Measurements from ENCODE around the gene PPP2R2B.

The PPP2R2B gene

DNA sequence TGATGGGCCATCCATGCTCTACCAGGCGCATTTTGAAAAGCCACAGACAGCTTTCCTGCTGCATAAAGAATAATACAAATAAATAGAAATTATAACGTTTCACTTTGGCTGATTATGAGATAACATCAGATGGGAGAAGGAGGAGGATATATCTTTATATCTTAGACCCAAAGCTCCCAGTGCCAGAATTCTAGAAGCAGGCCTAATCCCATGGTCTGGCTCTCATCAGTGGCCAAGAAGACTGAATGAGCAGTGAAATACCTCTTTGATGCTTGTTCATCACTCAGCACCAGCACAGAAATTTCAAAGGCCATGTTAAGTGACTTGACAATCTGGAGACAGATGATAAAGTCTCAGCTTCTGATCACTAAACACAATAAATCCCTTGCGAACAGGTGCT lies 107.6 kb downstream of the PPP2R2B start:
- H3K27me3 ChIP-seq (ENCODE audit: insufficient read depth, poor library complexity, severe bottlenecking), result no peaks in the 10 kb centered on the region
- H3K27ac ChIP-seq (replicated peaks), result no peak overlapping the region
- no peak overlapping the region for H3K4me3 ChIP-seq (replicated peaks; ENCODE audit: insufficient read depth, low read length)
- TF ChIP-seq GABPA (IDR thresholded peaks at IDR 0.05; ENCODE audit: low read depth), result no peak
- TF ChIP-seq, protein P1, sequence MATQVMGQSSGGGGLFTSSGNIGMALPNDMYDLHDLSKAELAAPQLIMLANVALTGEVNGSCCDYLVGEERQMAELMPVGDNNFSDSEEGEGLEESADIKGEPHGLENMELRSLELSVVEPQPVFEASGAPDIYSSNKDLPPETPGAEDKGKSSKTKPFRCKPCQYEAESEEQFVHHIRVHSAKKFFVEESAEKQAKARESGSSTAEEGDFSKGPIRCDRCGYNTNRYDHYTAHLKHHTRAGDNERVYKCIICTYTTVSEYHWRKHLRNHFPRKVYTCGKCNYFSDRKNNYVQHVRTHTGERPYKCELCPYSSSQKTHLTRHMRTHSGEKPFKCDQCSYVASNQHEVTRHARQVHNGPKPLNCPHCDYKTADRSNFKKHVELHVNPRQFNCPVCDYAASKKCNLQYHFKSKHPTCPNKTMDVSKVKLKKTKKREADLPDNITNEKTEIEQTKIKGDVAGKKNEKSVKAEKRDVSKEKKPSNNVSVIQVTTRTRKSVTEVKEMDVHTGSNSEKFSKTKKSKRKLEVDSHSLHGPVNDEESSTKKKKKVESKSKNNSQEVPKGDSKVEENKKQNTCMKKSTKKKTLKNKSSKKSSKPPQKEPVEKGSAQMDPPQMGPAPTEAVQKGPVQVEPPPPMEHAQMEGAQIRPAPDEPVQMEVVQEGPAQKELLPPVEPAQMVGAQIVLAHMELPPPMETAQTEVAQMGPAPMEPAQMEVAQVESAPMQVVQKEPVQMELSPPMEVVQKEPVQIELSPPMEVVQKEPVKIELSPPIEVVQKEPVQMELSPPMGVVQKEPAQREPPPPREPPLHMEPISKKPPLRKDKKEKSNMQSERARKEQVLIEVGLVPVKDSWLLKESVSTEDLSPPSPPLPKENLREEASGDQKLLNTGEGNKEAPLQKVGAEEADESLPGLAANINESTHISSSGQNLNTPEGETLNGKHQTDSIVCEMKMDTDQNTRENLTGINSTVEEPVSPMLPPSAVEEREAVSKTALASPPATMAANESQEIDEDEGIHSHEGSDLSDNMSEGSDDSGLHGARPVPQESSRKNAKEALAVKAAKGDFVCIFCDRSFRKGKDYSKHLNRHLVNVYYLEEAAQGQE (IDR thresholded peaks at IDR 0.05; ENCODE audit: insufficient replicate concordance, low read depth), result no peak
- no peak for TF ChIP-seq SPI1 (IDR thresholded peaks at IDR 0.05; ENCODE audit: borderline replicate concordance, low read depth)
- no peak for TF ChIP-seq POLR2AphosphoS5 (IDR thresholded peaks at IDR 0.05; ENCODE audit: low read depth)
- TF ChIP-seq, protein P2, sequence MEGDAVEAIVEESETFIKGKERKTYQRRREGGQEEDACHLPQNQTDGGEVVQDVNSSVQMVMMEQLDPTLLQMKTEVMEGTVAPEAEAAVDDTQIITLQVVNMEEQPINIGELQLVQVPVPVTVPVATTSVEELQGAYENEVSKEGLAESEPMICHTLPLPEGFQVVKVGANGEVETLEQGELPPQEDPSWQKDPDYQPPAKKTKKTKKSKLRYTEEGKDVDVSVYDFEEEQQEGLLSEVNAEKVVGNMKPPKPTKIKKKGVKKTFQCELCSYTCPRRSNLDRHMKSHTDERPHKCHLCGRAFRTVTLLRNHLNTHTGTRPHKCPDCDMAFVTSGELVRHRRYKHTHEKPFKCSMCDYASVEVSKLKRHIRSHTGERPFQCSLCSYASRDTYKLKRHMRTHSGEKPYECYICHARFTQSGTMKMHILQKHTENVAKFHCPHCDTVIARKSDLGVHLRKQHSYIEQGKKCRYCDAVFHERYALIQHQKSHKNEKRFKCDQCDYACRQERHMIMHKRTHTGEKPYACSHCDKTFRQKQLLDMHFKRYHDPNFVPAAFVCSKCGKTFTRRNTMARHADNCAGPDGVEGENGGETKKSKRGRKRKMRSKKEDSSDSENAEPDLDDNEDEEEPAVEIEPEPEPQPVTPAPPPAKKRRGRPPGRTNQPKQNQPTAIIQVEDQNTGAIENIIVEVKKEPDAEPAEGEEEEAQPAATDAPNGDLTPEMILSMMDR (IDR thresholded peaks at IDR 0.05; ENCODE audit: insufficient read depth, low read length), result no peak
- no peak for DNase-seq (ENCODE audit: low read depth in 1 of 2, low spot score in 1 of 2)

DNA sequence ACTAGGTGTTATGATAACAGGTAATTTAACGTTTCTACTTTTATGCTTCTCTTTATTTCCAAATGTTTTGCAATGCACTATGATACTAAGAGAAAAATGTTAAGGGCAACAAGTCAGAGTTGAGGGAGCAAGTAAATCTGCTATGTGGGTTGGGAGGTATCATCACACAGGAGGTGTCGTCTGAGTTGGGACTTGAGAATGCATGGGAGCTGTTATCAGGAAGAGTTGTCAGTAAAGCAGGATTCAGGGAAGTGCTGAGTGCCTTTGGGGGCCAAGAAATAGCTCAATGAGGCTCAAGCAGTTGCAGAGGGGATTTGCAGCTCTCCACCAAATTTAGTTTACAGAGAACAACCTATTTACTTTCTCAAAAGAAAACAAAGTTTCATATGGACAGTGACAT lies 108.0 kb downstream of the PPP2R2B start:
- no peaks in the 10 kb centered on the region for H3K27me3 ChIP-seq (ENCODE audit: insufficient read depth, poor library complexity, severe bottlenecking)
- no peak overlapping the region for H3K4me3 ChIP-seq (replicated peaks; ENCODE audit: insufficient read depth, low read length)
- TF ChIP-seq SPI1 (IDR thresholded peaks at IDR 0.05; ENCODE audit: borderline replicate concordance, low read depth), result no peak
- DNase-seq (ENCODE audit: low read depth in 1 of 2, low spot score in 1 of 2), result no peak
- no peak overlapping the region for H3K27ac ChIP-seq (replicated peaks)

DNA sequence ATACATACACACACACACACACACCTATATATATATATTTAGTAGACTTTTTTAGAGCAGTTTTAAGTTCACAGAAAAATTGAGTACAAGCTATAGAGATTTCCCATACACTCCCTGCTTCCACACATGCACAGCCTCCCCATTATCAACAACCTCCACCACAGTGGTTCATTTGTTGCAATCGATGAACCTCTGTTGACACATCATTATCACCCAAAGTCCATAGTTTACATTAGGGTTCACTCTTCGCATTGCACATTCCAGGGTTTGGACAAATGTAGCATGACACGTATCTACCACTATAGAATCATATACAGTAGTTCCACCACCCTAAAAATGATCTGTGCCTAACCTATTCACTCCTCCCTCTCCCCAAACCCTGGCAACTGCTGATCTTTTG lies 111.0 kb downstream of the PPP2R2B start:
- DNase-seq (ENCODE audit: low read depth in 1 of 2, low spot score in 1 of 2), result no peak
- Histone ChIP-seq H3K4me3 (replicated peaks; ENCODE audit: insufficient read depth, low read length) (no peak overlapping the region), H3K27me3 (ENCODE audit: insufficient read depth, poor library complexity, severe bottlenecking) (no peaks in the 10 kb centered on the region), H3K27ac (replicated peaks) (no peak overlapping the region)
- TF ChIP-seq POLR2AphosphoS5 (IDR thresholded peaks at IDR 0.05; ENCODE audit: low read depth), result no peak
- TF ChIP-seq, protein P2 (IDR thresholded peaks at IDR 0.05; ENCODE audit: insufficient read depth, low read length), result no peak
- TF ChIP-seq GABPA (IDR thresholded peaks at IDR 0.05; ENCODE audit: low read depth), result no peak
- no peak for TF ChIP-seq SPI1 (IDR thresholded peaks at IDR 0.05; ENCODE audit: borderline replicate concordance, low read depth)
- TF ChIP-seq, protein P1 (IDR thresholded peaks at IDR 0.05; ENCODE audit: insufficient replicate concordance, low read depth), result no peak

DNA sequence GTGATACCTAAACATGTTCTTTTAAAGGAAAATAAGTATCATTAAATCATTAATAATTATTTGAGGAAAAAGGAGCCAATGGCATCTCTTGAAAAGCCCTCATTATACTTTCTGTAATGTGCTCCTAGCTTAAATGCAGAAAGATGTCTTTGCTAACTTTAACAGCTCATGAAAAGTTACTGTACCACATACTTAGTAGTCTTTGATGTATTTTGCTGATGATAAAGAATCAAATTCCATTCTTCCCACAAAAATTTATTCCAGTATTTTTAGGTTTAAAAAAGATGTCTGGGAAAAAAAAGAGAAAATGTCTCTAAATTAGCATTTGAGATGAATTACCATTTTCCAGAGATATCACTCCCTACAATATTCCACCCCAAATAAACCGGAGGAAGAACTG lies 112.5 kb downstream of the PPP2R2B start:
- DNase-seq (ENCODE audit: low read depth in 1 of 2, low spot score in 1 of 2), result no peak
- Histone ChIP-seq H3K27me3 (ENCODE audit: insufficient read depth, poor library complexity, severe bottlenecking) (no peaks in the 10 kb centered on the region), H3K27ac (replicated peaks) (no peak overlapping the region), H3K4me3 (replicated peaks; ENCODE audit: insufficient read depth, low read length) (no peak overlapping the region)
- TF ChIP-seq, protein P2 (IDR thresholded peaks at IDR 0.05; ENCODE audit: insufficient read depth, low read length), result no peak
- TF ChIP-seq SPI1 (IDR thresholded peaks at IDR 0.05; ENCODE audit: borderline replicate concordance, low read depth) (no peak), POLR2AphosphoS5 (IDR thresholded peaks at IDR 0.05; ENCODE audit: low read depth) (no peak), GABPA (IDR thresholded peaks at IDR 0.05; ENCODE audit: low read depth) (no peak)
- TF ChIP-seq, protein P1 (IDR thresholded peaks at IDR 0.05; ENCODE audit: insufficient replicate concordance, low read depth), result no peak
